Naive B cell (primary cell): ENCODE results near the gene DBX1. TPM values are rescaled to one million over a fixed set of nuclear protein-coding genes. Genes with fewer than 3 reads are reported as not detected.

Experiments used
- ATAC-seq, 2 donors: fragments of 150-1000 bp; cut with Tn5 transposase; 2 replicates each; pipeline ENCODE4 v1.10.0; 2021; ENCODE audit warnings: low read depth in 2 of 2, mild to moderate bottlenecking in 2 of 2, moderate library complexity in 2 of 2
- DNase-seq: peaks from one replicate; pipeline ENCODE4 v3.0.0; 2022
- H3K27ac Mint-ChIP-seq, 6 donors: one replicate each; pipeline ENCODE4 v1.8.0; 2020 to 2022; ENCODE audit warnings: mild to moderate bottlenecking in 6 of 6, mixed read lengths in 6 of 6, moderate library complexity in 5 of 6, inconsistent platforms in 2 of 6
- H3K27me3 Mint-ChIP-seq, 3 donors: one replicate each; pipeline ENCODE4 v1.8.0; 2021 to 2022; ENCODE audit warnings: mixed read lengths in 3 of 3, mild to moderate bottlenecking in 1 of 3
- H3K36me3 Mint-ChIP-seq, 2 donors: one replicate each; pipeline ENCODE4 v1.8.0; 2020 to 2022; ENCODE audit warnings: mixed read lengths in 2 of 2, inconsistent platforms in 1 of 2, mild to moderate bottlenecking in 1 of 2
- H3K4me1 Mint-ChIP-seq, 3 donors: one replicate each; pipeline ENCODE4 v1.8.0; 2020 to 2022; ENCODE audit warnings: mixed read lengths in 3 of 3, inconsistent platforms in 1 of 3, mild to moderate bottlenecking in 1 of 3, moderate library complexity in 1 of 3
- H3K4me3 Mint-ChIP-seq, 8 donors: one replicate each; pipeline ENCODE4 v1.8.0; 2020 to 2022; ENCODE audit warnings: mild to moderate bottlenecking in 8 of 8, mixed read lengths in 8 of 8, moderate library complexity in 8 of 8, inconsistent platforms in 2 of 8
- H3K9me3 Mint-ChIP-seq, 7 donors: one replicate each; pipeline ENCODE4 v1.8.0; 2020 to 2022; ENCODE audit warnings: mixed read lengths in 7 of 7, mild to moderate bottlenecking in 5 of 7, inconsistent platforms in 2 of 7, moderate library complexity in 1 of 7
- polyA plus RNA-seq, 6 donors: library from polyadenylated mRNA; unstranded; fragments of 300-500 nt; fragmentation: Illumina TruSeq; gene quantifications; one replicate each; pipeline ENCODE4 v1.2.3, GENCODE V29; 2021; ENCODE audit warnings: low read depth in 6 of 6

Gene DBX1
- polyA plus RNA-seq, 6 donors from 2014 or later = not detected

DNA sequence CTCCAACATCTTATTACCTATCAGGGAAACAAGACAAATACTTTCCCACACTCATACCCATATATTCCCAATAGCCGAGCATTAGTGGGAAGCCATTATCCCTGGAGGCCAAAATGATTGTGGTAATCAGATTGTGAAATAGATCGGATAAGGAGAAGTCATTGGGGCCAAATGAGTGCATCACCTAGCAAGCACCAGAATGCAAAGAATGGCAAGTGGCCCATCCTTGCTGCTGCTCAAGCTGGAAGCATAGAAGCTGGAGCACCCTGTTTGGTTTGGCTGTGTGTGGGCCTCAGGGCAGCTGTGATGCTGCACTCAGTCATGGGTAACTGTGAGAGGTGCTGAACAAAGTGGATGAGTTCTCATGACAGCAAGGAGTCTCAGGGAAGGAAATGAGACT, 18.7 kb upstream of the DBX1 start:
- DNase-seq (no peak), ATAC-seq (no peak)
- peaks cover 8 to 26% (median 17%) of the 10 kb centered on the region in 7 donors for H3K9me3 Mint-ChIP-seq
- H3K27me3 Mint-ChIP-seq = peaks cover 38 to 55% (median 47%) of the 10 kb centered on the region in 3 donors
- peaks cover 0 to 8% of the 10 kb centered on the region in 2 donors for H3K36me3 Mint-ChIP-seq
- no peak overlapping the region for H3K27ac Mint-ChIP-seq
- no peak overlapping the region for H3K4me3 Mint-ChIP-seq
- H3K4me1 Mint-ChIP-seq = no peaks in the 10 kb centered on the region

DNA sequence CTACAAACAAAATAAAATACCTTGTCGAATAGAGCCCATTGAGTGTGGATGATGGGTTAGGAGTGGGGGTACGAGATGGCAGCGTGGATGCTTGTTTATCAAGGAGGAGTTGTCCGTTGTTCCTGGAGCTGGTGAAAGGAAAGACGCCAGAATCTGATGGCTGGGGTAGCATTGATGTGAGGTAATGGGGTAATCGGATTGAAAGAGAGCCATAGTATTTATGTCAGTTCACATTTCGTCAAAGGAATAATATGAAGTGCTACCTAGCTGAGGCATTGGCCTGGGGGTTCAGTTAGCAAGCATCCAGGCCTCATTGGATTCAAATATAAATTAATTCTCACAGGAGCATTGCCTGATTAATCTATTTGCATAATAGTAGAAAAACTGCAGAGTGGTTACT, 16.9 kb upstream of the DBX1 start:
- Mint-ChIP-seq H3K36me3 (peaks cover 0 to 8% of the 10 kb centered on the region in 2 donors), H3K9me3 (peaks cover 8 to 16% (median 14%) of the 10 kb centered on the region in 7 donors), H3K27me3 (peaks cover 39 to 68% (median 47%) of the 10 kb centered on the region in 3 donors), H3K4me3 (no peak overlapping the region), H3K27ac (no peak overlapping the region), H3K4me1 (no peaks in the 10 kb centered on the region)
- ATAC-seq (no peak), DNase-seq (no peak)

DNA sequence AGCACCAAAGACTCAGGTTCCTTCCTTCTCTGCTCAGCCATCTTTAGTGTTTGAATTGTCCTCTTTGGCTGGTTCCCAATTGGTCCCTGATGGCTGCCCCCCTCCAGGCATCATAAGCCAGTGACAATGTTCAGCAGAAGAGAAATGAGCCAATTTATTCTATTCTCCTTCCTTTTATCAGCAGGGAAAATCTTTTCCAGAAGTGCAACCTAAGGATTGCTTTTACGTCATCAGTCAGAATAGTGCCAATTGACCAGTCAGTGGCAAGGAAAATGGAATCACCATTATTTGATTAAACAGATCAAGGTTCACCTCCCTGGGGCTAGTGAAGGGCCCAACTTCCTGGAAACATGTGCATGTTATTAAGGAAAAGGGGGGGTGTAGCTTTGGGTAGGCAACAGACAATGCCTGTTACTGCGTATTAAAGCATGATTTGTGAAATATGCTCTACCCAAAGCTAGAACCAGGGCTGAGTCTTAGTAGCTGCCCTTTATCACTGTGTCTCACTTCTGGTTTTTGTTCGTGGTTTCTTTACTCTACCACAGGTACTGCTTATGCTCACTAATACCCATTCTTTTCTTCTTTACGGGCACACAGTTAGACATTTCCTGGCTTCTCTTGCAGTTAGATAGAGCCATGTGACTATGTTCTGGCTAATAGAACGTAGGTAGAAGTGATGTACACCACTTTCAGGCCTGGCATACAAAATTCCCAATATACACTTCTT, 12.6 kb upstream of the DBX1 start:
- H3K9me3 Mint-ChIP-seq = peaks cover 11 to 29% (median 17%) of the 10 kb centered on the region in 7 donors
- no peaks in the 10 kb centered on the region for H3K4me1 Mint-ChIP-seq
- H3K4me3 Mint-ChIP-seq = no peak overlapping the region
- no peak for DNase-seq
- H3K27me3 Mint-ChIP-seq = peaks cover 46 to 75% (median 70%) of the 10 kb centered on the region in 3 donors
- peaks cover 0 to 8% of the 10 kb centered on the region in 2 donors for H3K36me3 Mint-ChIP-seq
- no peak overlapping the region for H3K27ac Mint-ChIP-seq
- no peak for ATAC-seq

DNA sequence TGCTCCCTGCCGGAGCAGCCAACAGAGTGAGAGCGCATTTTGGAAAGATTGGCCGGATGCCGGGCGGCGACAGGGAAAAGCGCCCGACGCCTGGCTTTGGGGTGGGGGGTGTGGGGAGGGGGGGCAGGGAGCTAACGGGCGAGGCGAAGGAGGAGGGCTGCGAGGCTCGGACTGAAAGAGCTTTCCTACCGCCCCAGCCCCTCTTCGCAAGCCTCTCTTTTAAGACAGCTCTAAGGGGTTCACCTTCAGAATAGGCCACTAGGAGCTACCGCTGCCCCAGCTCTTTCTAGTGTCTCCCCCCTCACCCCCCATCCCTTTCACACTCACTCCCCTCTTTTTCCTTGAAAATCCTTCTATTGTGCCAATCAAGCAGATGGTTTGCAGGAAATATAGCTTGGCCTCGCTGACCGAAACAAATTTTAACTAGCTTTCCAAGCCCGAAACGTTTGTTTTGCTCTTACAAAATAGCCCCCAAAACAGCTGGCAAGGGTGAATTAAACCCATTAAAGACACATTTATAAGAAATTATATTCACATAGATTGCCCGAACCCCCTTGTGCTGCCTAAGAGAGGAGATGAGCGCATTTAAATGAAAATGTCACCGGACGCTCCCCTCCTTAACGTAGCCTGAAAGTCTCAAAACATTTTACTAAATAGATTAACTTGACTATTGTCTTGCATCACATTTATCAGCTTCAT, 3.7 kb upstream of the DBX1 start:
- Mint-ChIP-seq H3K4me3 (peak overlapping the region in 7 of 8 donors; percentile 1 to 78 (median 48)), H3K36me3 (peaks cover 6 to 15% of the 10 kb centered on the region in 2 donors), H3K27ac (peak overlapping the region in 2 of 6 donors; percentile 57 to 82), H3K27me3 (peaks cover 69 to 87% (median 83%) of the 10 kb centered on the region in 3 donors), H3K9me3 (peaks cover 0 to 38% (median 17%) of the 10 kb centered on the region in 7 donors), H3K4me1 (peaks cover 9 to 18% (median 10%) of the 10 kb centered on the region in 3 donors)
- ATAC-seq (no peak), DNase-seq (no peak)

DNA sequence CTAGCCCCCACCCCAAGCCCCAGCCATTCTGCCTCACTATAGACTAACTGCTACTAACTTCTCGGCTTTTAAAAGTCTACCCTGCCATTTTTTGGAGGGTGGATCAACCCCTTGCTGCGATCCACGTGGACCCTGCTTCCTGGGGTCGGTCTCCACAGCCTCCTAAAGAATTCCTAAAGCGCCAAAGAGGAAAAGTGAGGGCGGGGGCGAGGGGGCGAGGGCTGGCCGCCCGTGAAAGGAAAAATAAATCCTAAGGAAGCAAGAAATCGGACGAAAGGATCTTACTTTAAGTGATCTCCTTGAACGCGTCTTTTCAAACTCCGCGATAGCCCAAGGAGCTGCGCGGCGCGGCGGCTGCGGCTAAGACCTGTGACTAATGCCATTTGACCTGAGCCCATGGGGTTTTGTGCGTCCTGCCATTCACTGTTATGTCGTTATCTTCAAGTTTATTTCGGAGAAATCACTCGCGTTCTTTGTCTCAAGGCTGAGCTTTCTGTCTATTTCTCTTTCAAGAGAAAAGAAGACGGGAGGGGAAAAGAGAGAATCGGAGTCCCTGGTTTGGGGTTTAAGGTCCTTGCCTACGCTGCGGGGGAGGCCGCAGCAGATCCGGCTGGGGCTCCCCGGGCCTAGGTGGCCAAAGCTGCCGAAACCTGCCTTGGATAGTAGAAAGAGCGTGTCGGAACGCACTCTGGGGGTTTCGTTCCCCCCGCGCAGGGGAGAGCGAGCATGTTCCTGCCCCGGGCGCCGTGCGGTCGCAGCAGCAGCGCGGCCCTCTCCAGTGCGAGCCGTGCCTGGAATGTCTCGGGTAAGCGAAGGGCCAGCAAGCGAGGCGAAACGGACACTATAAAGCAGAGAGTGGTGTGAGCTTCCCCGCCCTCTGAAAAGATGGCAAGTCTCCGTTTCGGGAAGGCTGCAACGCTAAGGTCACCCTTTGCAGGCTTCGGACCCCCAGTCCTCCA, 2.8 kb upstream of the DBX1 start:
- Mint-ChIP-seq H3K9me3 (peaks cover 0 to 45% (median 21%) of the 10 kb centered on the region in 7 donors), H3K4me3 (peak overlapping the region in 7 of 8 donors; percentile 23 to 78 (median 53)), H3K4me1 (peaks cover 9 to 18% (median 10%) of the 10 kb centered on the region in 3 donors), H3K36me3 (peaks cover 6 to 24% of the 10 kb centered on the region in 2 donors), H3K27me3 (peaks cover 73 to 89% (median 89%) of the 10 kb centered on the region in 3 donors), H3K27ac (peak overlapping the region in 4 of 6 donors; percentile 38 to 96 (median 87))
- DNase-seq (no peak), ATAC-seq (no peak)

DNA sequence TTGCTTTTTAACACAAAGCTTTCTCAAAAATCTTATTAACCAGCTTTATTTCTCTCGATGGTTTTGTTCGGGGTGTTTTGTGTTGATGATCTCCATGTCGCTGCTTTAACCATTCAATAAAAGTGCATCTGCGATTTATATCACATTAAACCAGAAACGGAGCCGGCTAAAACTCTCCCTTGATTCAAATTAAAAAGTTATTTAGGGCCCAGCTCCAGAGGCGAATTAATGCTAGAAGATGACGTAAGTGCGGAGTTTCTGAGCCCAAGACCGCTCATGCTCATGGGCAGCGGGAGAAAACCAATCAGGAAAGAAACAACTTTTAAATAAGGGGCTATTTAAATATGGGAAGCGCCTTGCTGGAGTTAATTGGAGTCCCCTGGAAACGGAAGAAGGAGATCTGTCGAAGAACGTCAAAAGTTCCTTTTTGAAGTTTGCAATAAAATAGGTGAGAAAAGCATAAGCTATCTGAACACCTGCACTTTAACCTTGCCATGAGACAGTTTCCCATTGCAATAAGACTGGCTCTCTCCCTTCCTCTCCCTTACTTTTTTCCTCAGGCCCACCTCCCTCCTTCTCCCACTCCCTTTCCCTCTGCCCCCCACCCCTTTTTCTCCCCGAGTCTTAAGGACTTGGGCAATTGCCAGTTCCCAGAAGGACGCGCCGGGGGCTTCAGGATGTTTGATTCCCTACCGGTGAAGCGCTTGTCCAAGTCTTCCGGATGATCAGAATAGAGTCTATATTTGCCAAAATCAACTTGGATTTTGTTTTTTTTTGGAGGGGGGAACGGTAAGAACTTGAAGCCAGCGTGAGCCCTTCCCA, 1.9 kb upstream of the DBX1 start:
- Mint-ChIP-seq H3K9me3 (peaks cover 4 to 49% (median 21%) of the 10 kb centered on the region in 7 donors), H3K4me3 (peak overlapping the region in 4 of 8 donors; percentile 29 to 44 (median 40)), H3K27me3 (peaks cover 73 to 89% (median 89%) of the 10 kb centered on the region in 3 donors), H3K36me3 (peaks cover 6 to 25% of the 10 kb centered on the region in 2 donors), H3K4me1 (peaks cover 16 to 24% (median 16%) of the 10 kb centered on the region in 3 donors), H3K27ac (peak overlapping the region in 4 of 6 donors; percentile 38 to 87 (median 61))
- no peak for DNase-seq
- no peak for ATAC-seq

DNA sequence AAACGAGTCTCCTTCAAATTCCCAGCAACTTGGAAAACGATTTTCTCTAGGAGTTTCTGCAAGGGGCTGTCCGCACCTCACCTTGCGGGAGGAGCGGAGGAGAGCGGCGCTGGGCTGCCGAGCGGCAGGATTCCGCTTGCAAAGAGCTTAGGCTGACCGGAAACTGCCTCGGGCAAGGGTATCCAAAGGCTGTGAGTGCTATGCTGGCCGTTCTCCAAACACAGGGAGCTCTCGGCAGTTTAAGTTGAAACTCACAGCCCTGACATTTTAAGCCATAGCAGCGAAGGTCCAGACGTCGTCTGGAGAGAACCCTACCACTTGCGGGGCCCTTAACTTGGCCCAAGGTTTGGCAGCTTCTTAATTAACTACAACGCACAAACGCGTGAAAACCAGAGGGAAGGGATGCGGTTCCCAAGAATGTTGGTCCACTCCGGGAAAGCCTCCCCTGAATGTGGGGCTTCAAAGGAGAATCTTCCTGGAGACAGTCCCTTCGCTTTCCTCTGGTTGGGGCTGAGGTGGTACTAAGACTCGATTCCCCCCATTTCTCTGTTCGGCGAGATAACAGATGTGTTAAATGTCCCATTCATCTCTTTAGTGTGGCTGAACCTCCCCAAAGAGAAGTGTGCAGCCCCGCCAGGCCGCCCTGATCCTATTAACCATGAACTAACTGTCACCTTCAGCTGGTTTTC, 1.1 kb upstream of the DBX1 start:
- Mint-ChIP-seq H3K4me1 (peaks cover 17 to 29% (median 18%) of the 10 kb centered on the region in 3 donors), H3K27me3 (peaks cover 73 to 85% (median 85%) of the 10 kb centered on the region in 3 donors), H3K27ac (peak overlapping the region in 2 of 6 donors; percentile 74 to 93), H3K9me3 (peaks cover 4 to 49% (median 21%) of the 10 kb centered on the region in 7 donors), H3K36me3 (peaks cover 6 to 25% of the 10 kb centered on the region in 2 donors), H3K4me3 (peak overlapping the region in 3 of 8 donors; percentile 12 to 55 (median 43))
- DNase-seq = no peak
- no peak for ATAC-seq

DNA sequence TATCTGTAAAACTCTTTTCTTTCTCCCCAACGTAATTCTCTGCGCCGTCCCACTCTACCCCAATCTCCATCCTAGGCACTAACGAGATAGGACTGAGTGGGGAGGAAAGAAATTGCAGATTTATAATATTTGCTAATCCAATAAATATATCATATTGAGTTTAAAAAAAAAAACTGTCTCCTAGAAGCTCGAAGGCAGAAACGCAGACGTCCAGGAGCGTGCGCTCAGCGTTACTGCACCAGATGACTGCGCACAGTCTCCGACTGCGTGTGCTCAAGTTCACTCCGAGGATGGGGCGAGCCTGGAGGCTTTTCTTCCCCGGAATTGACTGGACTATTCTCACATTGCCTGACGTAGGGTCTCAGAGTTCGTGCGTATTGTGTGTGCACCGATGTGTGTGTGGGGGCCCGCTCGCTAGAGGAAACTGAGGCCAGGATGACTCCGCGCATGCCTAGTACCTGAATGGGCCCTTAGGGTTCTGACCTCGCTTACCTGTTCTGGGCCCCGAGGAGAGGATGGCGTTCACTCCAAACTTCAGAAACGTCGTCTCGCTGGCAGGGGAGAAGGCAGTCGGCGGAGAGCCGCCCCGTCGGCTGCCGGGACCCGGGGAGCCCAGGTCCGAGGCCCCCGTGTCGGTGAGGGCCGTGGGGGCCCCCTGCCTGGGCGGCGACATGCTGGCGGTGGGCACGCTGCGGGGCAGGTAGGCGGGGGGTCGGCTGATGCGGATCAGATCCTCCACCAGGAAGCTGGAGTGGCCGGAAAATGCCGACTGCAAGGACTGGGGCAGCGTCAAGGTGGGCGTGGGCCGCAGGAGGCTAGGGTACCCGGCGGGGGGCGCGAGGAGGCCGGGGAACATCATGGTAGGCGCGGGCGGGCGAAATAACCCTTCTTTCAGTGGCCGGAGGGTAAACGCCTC, 551 bp downstream of the DBX1 start:
- Mint-ChIP-seq H3K27ac (peak overlapping the region in 4 of 6 donors; percentile 7 to 92 (median 54)), H3K4me3 (peak overlapping the region in 4 of 8 donors; percentile 6 to 65 (median 38)), H3K4me1 (peaks cover 23 to 38% (median 28%) of the 10 kb centered on the region in 3 donors), H3K36me3 (peaks cover 6 to 34% of the 10 kb centered on the region in 2 donors), H3K27me3 (peaks cover 76 to 88% (median 86%) of the 10 kb centered on the region in 3 donors), H3K9me3 (peaks cover 4 to 57% (median 23%) of the 10 kb centered on the region in 7 donors)
- ATAC-seq (no peak), DNase-seq (no peak)

DNA sequence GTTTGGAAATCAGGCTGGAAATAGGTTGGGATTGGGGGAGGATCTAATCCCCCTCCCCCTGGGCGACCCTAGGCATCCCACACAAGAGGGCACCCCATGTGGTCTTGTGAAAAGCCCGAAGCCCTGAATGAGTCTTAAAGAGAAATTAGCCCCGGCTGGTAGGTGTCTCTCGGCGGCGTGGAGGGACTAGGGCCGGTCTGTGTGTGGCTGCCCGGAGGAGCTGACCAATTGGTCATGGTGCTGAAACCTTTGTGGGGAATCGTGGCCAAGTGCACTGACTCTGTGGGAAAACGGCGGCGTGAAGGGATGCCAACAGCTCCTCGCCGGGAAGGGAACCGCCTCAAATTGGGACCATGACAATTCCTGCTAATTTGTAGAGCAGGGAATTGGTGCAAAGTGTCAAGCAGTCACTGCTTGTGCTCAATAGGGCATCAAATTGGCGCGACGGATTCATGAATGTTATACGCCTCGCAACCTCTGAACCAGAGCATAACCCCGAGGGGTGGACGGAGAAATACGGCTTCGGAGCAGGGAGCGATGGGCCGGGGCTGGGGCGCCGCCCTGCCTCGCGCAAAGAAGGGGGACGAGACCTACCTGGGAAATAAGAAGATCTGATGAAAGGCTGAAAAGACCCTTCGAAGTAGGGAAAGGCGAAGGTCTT, 1.5 kb downstream of the DBX1 start:
- DNase-seq = no peak
- Mint-ChIP-seq H3K4me1 (peaks cover 22 to 38% (median 25%) of the 10 kb centered on the region in 3 donors), H3K9me3 (peaks cover 4 to 59% (median 23%) of the 10 kb centered on the region in 7 donors), H3K36me3 (peaks cover 7 to 35% of the 10 kb centered on the region in 2 donors), H3K27ac (peak overlapping the region in 3 of 6 donors; percentile 81 to 95 (median 92)), H3K4me3 (peak overlapping the region in 5 of 8 donors; percentile 29 to 78 (median 63)), H3K27me3 (peaks cover 73 to 86% (median 81%) of the 10 kb centered on the region in 3 donors)
- ATAC-seq = no peak

DNA sequence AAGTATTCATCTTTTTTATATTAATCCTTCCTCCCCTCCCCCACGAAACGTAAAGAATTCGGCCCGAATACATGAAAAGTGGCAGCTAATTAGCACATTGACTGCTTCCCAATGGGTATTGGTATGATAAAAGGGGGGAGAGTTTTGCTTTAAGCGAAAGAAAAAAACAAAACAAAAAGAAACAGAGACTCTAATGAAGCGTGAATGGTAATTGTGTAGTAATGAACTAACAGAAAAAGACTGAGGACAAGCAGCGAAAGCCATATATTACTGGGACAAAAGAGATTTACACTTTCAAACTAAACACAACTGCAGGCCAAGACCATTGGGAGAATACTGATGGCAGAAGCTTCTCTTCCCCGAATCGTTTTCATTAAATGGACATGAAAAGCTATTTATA, 2.5 kb downstream of the DBX1 start:
- H3K27me3 Mint-ChIP-seq = peaks cover 71 to 86% (median 80%) of the 10 kb centered on the region in 3 donors
- H3K27ac Mint-ChIP-seq = peak overlapping the region in 1 of 6 donors; percentile 87
- peaks cover 4 to 58% (median 25%) of the 10 kb centered on the region in 7 donors for H3K9me3 Mint-ChIP-seq
- no peak for ATAC-seq
- no peak for DNase-seq
- peaks cover 6 to 31% of the 10 kb centered on the region in 2 donors for H3K36me3 Mint-ChIP-seq
- peak overlapping the region in 6 of 8 donors; percentile 29 to 82 (median 44) for H3K4me3 Mint-ChIP-seq
- peaks cover 17 to 29% (median 19%) of the 10 kb centered on the region in 3 donors for H3K4me1 Mint-ChIP-seq
